Transverse colon (tissue), 4 donors: Measurements from ENCODE around the gene DPP4. TPM values are rescaled to one million over a fixed set of nuclear protein-coding genes. Genes with fewer than 3 reads are reported as not detected.
A peak's percentile ranks its signal among the peaks of the same experiment; 100 is the strongest.

Source experiments
- DNase-seq: peaks from one replicate; pipeline ENCODE4 v3.0.0-alpha.2; 2019
- H3K27ac ChIP-seq, 4 donors: fragments of 200-600 bp; sonication (generic); 2 replicates each; pipeline ENCODE4 v1.5.1; 2016 to 2018; ENCODE audit warnings: inconsistent platforms in 4 of 4
- H3K27me3 ChIP-seq: fragments of 200-600 bp; sonication (generic); 2 replicates; pipeline ENCODE4 v1.5.1; 2017; ENCODE audit warnings: inconsistent platforms
- H3K36me3 ChIP-seq, 4 donors: fragments of 200-600 bp; sonication (generic); 2 replicates each; pipeline ENCODE4 v1.5.1; 2017 to 2019; ENCODE audit warnings: inconsistent platforms in 4 of 4
- H3K4me1 ChIP-seq, 4 donors: fragments of 200-600 bp; sonication (generic); 2 replicates each; pipeline ENCODE4 v1.5.1; 2017 to 2020; ENCODE audit warnings: inconsistent platforms in 4 of 4
- H3K4me3 ChIP-seq, 4 donors: fragments of 200-600 bp; sonication (generic); 1 replicate in 1 of 4; 2 replicates in 3 of 4; pipeline versions ENCODE4 v1.5.1 to v1.6.1; 2017 to 2019; ENCODE audit warnings: inconsistent platforms in 4 of 4
- H3K9me3 ChIP-seq, 2 donors: fragments of 200-600 bp; sonication (generic); 2 replicates each; pipeline ENCODE4 v1.5.1; 2017 to 2019; ENCODE audit warnings: inconsistent platforms in 2 of 2
- CTCF ChIP-seq, 5 experiments: fragments of 200-600 bp in 3 of 5; fragments of 450-650 bp in 2 of 5; sonication (generic) in 3 of 5; IDR thresholded peaks; 1 replicate in 2 of 5; 2 replicates in 3 of 5; pipeline ENCODE4 v1.5.1; 2016 to 2017; ENCODE audit warnings: antibody characterized with exemption in 5 of 5, inconsistent platforms in 3 of 5, mild to moderate bottlenecking in 2 of 5, moderate library complexity in 1 of 5
- EP300 ChIP-seq: sonication (generic); formaldehyde crosslinking; IDR thresholded peaks from one replicate; pipeline ENCODE4 v1.6.1; 2017; ENCODE audit warnings: antibody characterized with exemption, low read depth
- POLR2A ChIP-seq: fragments of 450-650 bp; IDR thresholded peaks from one replicate; pipeline ENCODE4 v1.6.1; 2016; ENCODE audit warnings: antibody characterized with exemption, mild to moderate bottlenecking, moderate library complexity
- POLR2AphosphoS5 ChIP-seq, 3 donors: sonication (generic); formaldehyde crosslinking; IDR thresholded peaks; one replicate each; pipeline ENCODE4 v1.6.1; 2016; ENCODE audit warnings: antibody characterized with exemption in 3 of 3
- WGBS, 2 donors: methylation state at CpG; one replicate each; pipeline ENCODE4 v1.1.5; 2018; ENCODE audit warnings: low coverage in 1 of 2; 5-methylcytosine and 5-hydroxymethylcytosine counted together
- in situ Hi-C, 4 donors: fragments of 200-750 bp; cut with MboI; loops; one replicate each; pipeline versions ENCODE4 v1.15.0 to v1.15.1; 2017; ENCODE audit warnings: low sequenced_read_pairs in 3 of 4, low pct_ligation_motif_present in 1 of 4, low pct_unique_long_range_greater_than_20kb in 1 of 4
- intact Hi-C: fragments of 100-400 bp; cut with DNase I; formaldehyde crosslinking; loops from one replicate; pipeline ENCODE4 v1.15.1; 2023; ENCODE audit warnings: low total_unique reads
- total RNA-seq, 4 donors: library from RNA; depleted of rRNA; stranded (reverse); fragments of >200 nt; gene quantifications; one replicate each; pipeline ENCODE4 v1.1.0, GENCODE V29; 2016

The DPP4 gene
- total RNA-seq, 4 donors from 2014 or later = 1.6 to 12.7 (median 7.0) TPM

DNA sequence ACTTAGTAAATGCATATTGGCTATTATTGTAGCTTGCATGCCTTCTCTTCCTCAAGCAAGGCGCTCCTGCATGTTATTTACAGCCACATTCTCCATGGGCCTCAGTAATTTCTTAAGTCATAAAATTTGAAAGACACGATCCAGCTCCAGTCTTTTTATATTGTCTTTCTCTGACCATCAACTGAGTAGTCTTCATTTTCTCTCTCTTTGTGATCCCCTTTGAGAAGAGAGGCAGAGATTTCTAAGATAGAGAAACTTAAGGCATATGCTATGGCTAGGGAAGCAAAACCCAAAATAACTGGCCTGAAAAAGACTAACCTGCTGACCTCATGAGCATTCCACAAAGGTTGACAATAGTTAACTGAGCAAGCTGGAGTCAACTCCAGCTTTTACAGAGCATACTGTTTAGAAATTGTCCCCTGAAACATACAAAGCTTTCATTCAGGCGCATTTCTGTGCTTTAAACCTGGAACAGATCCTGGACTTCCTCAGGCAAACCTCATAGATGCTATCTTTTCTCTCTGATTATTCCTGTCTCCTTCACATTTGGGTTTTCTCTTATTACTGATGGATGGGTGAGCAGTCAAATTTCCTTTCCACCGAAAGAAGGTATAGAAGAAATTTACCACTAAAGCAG, 4.6 kb downstream of the DPP4 start:
- no peaks in the 10 kb centered on the region for H3K27me3 ChIP-seq
- H3K4me1 ChIP-seq = peaks cover 4 to 41% (median 16%) of the 10 kb centered on the region in 4 donors
- in situ Hi-C loops = no loop called here
- H3K4me3 ChIP-seq = no peak overlapping the region
- no peaks in the 10 kb centered on the region for H3K36me3 ChIP-seq
- no peaks in the 10 kb centered on the region for H3K9me3 ChIP-seq
- TF ChIP-seq EP300 (no peak), POLR2A (no peak), CTCF (IDR thresholded peaks at IDR 0.05) (no peak), POLR2AphosphoS5 (IDR thresholded peaks at IDR 0.05) (no peak)
- 47 to 70% methylated on average over 4 of the region's 4 CpGs for WGBS, 2 donors
- DNase-seq = no peak
- peak overlapping the region in 2 of 4 donors; percentile 46 to 52 for H3K27ac ChIP-seq
- intact Hi-C loops = no loop called here

GRCh38 chr2:162067596-162067995, 6.4 kb downstream of the DPP4 start:
- intact Hi-C loops = no loop called here
- TF ChIP-seq CTCF (IDR thresholded peaks at IDR 0.05) = no peak
- no peak for TF ChIP-seq EP300
- no peak for TF ChIP-seq POLR2AphosphoS5 (IDR thresholded peaks at IDR 0.05)
- TF ChIP-seq POLR2A = no peak
- no peaks in the 10 kb centered on the region for H3K9me3 ChIP-seq
- in situ Hi-C loops = no loop called here
- no peak overlapping the region for H3K27ac ChIP-seq
- no peak for DNase-seq
- no peak overlapping the region for H3K4me3 ChIP-seq
- H3K27me3 ChIP-seq = no peaks in the 10 kb centered on the region
- no peaks in the 10 kb centered on the region for H3K36me3 ChIP-seq
- WGBS, 2 donors = 52 to 69% methylated on average over 1 of the region's 1 CpG
- peaks cover 0 to 31% (median 12%) of the 10 kb centered on the region in 4 donors for H3K4me1 ChIP-seq

- TF ChIP-seq POLR2A (no peak), POLR2AphosphoS5 (IDR thresholded peaks at IDR 0.05) (no peak), CTCF (IDR thresholded peaks at IDR 0.05) (no peak), EP300 (no peak)
- Histone ChIP-seq H3K4me3 (no peak overlapping the region), H3K36me3 (no peaks in the 10 kb centered on the region), H3K9me3 (no peaks in the 10 kb centered on the region), H3K27ac (no peak overlapping the region), H3K27me3 (no peaks in the 10 kb centered on the region), H3K4me1 (peaks cover 0 to 19% (median 7%) of the 10 kb centered on the region in 4 donors)
- intact Hi-C loops (no loop called here), in situ Hi-C loops (no loop called here)
- no peak for DNase-seq
Observed at GRCh38 chr2:162065767-162066166, 8.2 kb downstream of the DPP4 start.

- 75 to 80% methylated on average over 1 to 3 of the region's 3 CpGs for WGBS, 2 donors
- no peak for TF ChIP-seq POLR2A
- TF ChIP-seq EP300 = no peak
- no peak for TF ChIP-seq POLR2AphosphoS5 (IDR thresholded peaks at IDR 0.05)
- no peaks in the 10 kb centered on the region for H3K27me3 ChIP-seq
- intact Hi-C loops = no loop called here
- no peaks in the 10 kb centered on the region for H3K36me3 ChIP-seq
- H3K4me3 ChIP-seq = no peak overlapping the region
- H3K9me3 ChIP-seq = no peaks in the 10 kb centered on the region
- no peak overlapping the region for H3K27ac ChIP-seq
- H3K4me1 ChIP-seq = peaks cover 0 to 13% (median 7%) of the 10 kb centered on the region in 4 donors
- in situ Hi-C loops = no loop called here
- no peak for DNase-seq
Observed at GRCh38 chr2:162063899-162064298, 10.1 kb downstream of the DPP4 start.

DNA sequence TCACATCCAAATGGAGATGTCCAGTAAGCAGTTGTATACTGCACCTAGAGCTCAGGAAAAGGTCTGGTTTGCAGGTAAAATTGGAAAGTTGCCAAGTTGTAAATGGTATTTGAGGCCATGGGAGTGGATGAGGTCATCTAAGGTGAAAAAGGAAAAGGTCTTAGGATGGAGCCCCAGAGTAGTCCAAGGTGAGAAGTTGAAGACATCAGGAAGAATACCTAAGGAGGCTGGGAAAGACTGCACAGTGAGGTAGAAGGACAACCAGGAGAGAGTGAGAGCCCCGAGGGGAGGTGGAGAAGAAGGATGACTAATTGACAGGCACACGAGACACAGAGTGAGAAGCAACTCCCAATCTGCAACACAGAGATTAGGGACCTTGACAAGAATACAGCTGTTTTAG, 10.7 kb downstream of the DPP4 start:
- Histone ChIP-seq H3K27ac (no peak overlapping the region), H3K4me1 (peaks cover 0 to 13% (median 7%) of the 10 kb centered on the region in 4 donors), H3K36me3 (no peaks in the 10 kb centered on the region), H3K27me3 (no peaks in the 10 kb centered on the region), H3K9me3 (no peaks in the 10 kb centered on the region), H3K4me3 (no peak overlapping the region)
- in situ Hi-C loops (no loop called here), intact Hi-C loops (no loop called here)
- WGBS, 2 donors = 73 to 79% methylated on average over 2 of the region's 2 CpGs
- TF ChIP-seq POLR2AphosphoS5 (IDR thresholded peaks at IDR 0.05) = no peak
- TF ChIP-seq POLR2A = no peak
- no peak for TF ChIP-seq CTCF (IDR thresholded peaks at IDR 0.05)
- no peak for TF ChIP-seq EP300
- no peak for DNase-seq
